Stimulated activated CD4-positive, alpha-beta T cell treated with anti-CD3 and anti-CD28 coated beads, Interleukin-2, amount 100 ng/mL, for 4 hours (primary cell): ENCODE results near the gene STAB1.
A peak's percentile ranks its signal among the peaks of the same experiment; 100 is the strongest.
"Not testable (repeated sequence)": the region's sequence is repeated elsewhere in the genome, so short reads cannot be mapped to it uniquely, and the experiment has no call there.

Source experiments
- DNase-seq: peaks from one replicate; pipeline ENCODE4 v3.0.0-alpha.2; 2020; ENCODE audit warnings: low read depth

Gene STAB1

GRCh38 chr3:52523386-52524257, 28.5 kb downstream of the STAB1 start:
- DNase-seq = no peak

- DNase-seq = no peak
These were observed 29.2 kb downstream of the STAB1 start for GRCh38 chr3:52524258-52524751.

GRCh38 chr3:52524752-52525679, 29.9 kb downstream of the STAB1 start:
- DNase-seq = no peak

GRCh38 chr3:52525680-52526561, 30.8 kb downstream of the STAB1 start:
- no peak for DNase-seq

- not testable (repeated sequence) for DNase-seq
These were observed 31.5 kb downstream of the STAB1 start for GRCh38 chr3:52526671-52527038.

- DNase-seq = no peak
These were observed 32.0 kb downstream of the STAB1 start for GRCh38 chr3:52527039-52527731.

GRCh38 chr3:52527732-52528585, 32.8 kb downstream of the STAB1 start:
- DNase-seq = no peak

- no peak for DNase-seq
These were observed 33.6 kb downstream of the STAB1 start for GRCh38 chr3:52528586-52529375.

GRCh38 chr3:52529376-52530333, 34.5 kb downstream of the STAB1 start:
- DNase-seq = no peak

GRCh38 chr3:52530918-52531826, 36.0 kb downstream of the STAB1 start:
- DNase-seq = no peak

GRCh38 chr3:52531860-52532516, 36.9 kb downstream of the STAB1 start:
- DNase-seq = no peak

- DNase-seq = no peak
These were observed 37.3 kb downstream of the STAB1 start for GRCh38 chr3:52532517-52532837.

- DNase-seq = no peak
These were observed 37.9 kb downstream of the STAB1 start for GRCh38 chr3:52532838-52533622.

GRCh38 chr3:52533623-52534280, 38.6 kb downstream of the STAB1 start, which contains the start of gene NT5DC2:
NT5DC2 (minus strand) TSS chr3:52533857; CDS start chr3:52533737, 120 bp downstream.
- peak; percentile 31 for DNase-seq
